ENCODE data around the gene PPP1R13B.

PPP1R13B gene

DNA sequence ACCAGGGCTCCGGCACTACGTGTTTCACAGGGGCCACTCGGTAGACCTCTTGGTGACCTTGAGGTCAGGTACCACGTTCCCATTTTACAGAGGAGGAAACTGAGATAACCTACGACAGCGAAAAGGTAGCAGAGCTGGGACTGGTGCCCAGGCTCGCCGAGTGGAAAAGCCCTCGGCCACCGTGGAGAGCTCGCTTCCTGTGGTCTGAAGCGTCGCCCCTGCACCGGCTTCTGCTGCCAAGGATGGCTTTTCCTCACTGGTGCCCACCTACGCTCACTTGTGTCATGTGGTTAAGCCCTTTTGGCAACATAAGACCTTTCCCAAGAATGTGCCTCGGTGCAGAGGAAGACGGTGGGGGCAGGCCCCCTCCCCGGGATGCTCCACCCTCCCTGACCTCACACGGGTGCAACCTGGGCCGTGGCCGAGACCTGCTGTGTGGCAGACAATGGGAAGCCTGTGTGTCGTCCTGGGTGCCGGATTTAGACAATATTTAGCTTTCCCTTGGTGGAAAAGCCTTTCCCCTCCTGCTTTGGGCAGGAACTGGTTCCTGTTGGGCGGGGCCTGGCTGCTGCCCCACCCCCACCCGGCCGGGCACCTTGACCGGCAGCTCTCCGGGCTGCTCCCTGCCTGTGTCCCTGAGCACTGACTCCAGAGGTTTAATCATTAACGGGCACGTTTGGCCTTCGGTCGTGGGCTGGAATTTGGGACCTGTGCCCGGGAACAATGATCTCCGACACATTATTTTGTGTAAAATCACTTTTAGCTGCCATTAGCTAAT lies 32.4 kb upstream of the PPP1R13B start:
- DNase-seq (ENCODE audit: low spot score) = no peak
- TF ChIP-seq, protein P1, sequence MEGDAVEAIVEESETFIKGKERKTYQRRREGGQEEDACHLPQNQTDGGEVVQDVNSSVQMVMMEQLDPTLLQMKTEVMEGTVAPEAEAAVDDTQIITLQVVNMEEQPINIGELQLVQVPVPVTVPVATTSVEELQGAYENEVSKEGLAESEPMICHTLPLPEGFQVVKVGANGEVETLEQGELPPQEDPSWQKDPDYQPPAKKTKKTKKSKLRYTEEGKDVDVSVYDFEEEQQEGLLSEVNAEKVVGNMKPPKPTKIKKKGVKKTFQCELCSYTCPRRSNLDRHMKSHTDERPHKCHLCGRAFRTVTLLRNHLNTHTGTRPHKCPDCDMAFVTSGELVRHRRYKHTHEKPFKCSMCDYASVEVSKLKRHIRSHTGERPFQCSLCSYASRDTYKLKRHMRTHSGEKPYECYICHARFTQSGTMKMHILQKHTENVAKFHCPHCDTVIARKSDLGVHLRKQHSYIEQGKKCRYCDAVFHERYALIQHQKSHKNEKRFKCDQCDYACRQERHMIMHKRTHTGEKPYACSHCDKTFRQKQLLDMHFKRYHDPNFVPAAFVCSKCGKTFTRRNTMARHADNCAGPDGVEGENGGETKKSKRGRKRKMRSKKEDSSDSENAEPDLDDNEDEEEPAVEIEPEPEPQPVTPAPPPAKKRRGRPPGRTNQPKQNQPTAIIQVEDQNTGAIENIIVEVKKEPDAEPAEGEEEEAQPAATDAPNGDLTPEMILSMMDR (IDR thresholded peaks at IDR 0.05; ENCODE audit: extremely low read depth, missing control alignments) = no peak

DNA sequence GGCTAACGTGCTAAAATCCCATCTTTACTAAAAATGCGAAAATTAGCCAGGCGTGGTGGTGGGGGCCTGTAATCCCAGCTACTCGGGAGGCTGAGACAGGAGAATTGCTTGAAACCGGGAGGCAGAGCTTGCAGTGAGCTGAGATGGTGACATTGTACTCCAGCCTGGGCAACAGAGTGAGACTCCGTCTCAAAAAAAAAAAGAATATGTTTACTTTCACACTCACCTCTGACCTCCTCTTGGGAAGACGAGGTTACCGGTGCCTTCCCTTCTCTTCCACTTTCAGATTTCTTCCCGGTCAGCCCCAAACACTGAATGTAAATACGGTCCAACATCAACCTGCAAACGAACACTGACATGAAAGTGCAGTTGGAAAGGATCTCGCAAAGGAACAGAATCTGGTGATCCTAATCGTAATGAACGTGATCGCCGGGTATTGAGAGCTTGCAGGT lies 31.8 kb upstream of the PPP1R13B start:
- TF ChIP-seq, protein P1 (IDR thresholded peaks at IDR 0.05; ENCODE audit: extremely low read depth, missing control alignments) = no peak
- no peak for DNase-seq (ENCODE audit: low spot score)

DNA sequence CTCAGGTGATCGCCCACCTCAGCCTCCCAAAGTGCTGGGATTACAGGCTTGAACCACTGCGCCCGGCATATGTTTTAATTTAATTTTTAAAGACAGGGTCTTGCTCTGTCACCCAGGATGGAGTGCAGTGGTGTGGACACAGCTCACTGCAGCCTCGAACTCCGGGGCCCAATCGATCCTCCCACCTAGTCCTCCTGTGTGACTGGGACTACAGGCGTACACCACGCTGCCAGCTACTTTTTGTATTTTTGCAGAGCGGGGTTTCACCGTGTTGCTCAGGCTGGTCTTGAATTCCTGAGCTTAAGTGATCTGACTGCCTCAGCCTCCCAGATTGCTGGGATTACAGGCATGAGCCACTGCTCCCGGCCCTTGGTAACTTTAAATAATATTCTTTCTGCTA lies 30.8 kb upstream of the PPP1R13B start:
- TF ChIP-seq, protein P1 (IDR thresholded peaks at IDR 0.05; ENCODE audit: extremely low read depth, missing control alignments) = no peak
- DNase-seq (ENCODE audit: low spot score) = no peak

DNA sequence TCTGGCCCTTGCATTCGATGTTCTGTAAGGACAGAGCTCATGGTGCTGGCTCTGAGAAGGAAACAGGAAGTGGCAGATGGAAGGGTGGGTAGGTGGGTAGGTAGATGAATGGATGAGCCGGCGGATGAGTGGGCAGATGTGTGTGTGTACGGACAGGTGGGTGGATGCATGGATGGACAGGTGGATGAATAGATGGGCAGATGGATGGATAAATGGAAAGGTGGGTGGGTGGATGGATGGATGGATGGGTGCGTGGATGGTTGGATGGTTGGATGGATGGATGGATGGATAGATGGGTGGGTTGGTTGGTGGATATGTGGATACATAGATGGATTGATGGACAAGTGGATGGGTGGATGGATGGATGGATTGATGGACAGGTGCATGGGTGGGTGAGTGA lies 27.6 kb upstream of the PPP1R13B start:
- DNase-seq (ENCODE audit: low spot score) = no peak
- TF ChIP-seq, protein P1 (IDR thresholded peaks at IDR 0.05; ENCODE audit: extremely low read depth, missing control alignments) = no peak

DNA sequence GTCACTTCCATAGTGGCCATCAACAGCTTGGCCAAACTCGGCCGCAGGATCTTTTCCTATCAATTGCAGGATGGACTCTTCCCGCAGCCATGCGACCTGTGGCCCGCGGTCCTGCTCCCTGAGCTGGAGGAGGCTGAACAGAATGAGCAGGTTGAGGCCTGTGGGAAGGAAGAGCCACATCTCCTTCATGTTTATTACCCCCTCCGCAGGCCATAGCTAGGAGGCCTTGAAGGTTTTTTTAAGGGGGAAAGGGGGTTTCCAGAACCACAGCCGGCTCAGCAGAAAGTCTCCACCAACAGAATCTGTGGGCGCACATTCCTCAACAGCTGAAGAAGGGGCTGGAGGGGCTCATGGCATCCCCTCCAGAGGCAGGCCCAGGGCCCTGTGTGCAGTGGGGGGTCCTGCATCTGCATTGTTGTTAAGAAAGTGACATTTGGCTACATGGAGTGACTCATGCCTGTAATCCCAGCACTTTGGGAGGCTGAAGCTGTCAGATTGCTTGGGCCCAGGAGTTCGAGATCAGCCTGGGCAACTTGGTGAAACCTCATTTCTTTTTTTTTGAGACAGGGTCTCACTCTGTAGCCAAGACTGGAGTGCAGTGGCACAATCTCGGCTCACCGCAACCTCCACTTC lies 25.2 kb upstream of the PPP1R13B start:
- peak; percentile 71 for DNase-seq (ENCODE audit: low spot score)
- TF ChIP-seq, protein P1 (IDR thresholded peaks at IDR 0.05; ENCODE audit: extremely low read depth, missing control alignments) = no peak

DNA sequence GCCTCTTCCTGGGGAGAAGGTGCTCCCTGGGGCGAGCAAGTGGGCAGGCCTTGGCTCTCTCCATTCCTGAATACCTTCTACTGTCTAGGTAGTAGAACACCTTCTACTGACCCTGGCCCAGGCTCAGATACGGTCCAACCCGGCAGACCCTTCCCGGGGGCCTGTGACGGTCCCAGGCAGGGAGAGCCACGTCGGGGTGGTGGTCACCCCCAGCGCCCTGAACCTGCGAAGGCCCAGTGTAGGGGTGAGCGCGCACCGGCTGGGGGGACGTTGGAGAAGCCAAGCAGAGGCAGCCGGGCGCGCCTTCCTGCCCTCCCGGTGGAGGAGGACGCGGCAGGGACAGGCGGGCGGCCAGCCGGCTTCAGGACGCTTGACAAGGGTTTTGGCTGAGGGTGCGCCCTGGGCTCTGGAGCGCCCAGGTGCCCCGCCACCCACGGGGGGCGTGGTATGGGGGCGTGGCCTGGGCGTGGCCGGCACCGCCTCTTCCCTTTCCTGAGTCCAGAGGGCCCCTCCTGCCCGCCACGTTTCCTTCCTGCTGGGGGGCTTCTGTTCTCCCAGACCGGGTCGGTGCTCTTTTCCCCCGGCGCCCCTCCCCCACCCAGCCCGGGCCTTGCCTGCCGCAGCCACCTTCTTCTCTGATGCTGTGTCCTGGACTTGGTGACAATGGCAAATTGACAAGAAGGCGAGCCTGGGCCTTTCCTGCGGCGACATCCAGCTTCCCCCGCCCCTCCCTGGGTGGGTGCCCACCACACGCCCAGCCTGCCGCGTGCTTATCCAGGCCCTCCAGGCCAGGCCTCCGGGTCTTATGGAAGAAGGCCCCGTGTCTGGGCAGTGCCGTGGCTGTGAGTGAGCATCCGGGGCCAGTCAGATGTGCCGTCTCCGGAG lies 24.5 kb upstream of the PPP1R13B start:
- TF ChIP-seq, protein P1 (IDR thresholded peaks at IDR 0.05; ENCODE audit: extremely low read depth, missing control alignments) = no peak
- peak; percentile 94 for DNase-seq (ENCODE audit: low spot score)

Measured in GM20000 (cell line).